ENCODE measurements around the gene CLCN6.
A peak's percentile ranks its signal among the peaks of the same experiment; 100 is the strongest.

The CLCN6 gene

GRCh38 chr1:11856698-11857097 is 50.7 kb downstream of the CLCN6 start:
- DNase-seq: no peak

- DNase-seq: no peak
Measured at GRCh38 chr1:11857164-11857851, 51.3 kb downstream of the CLCN6 start.

- DNase-seq: no peak
Measured at GRCh38 chr1:11858158-11858557, 52.2 kb downstream of the CLCN6 start.

GRCh38 chr1:11858613-11858967 is 52.6 kb downstream of the CLCN6 start, which contains the start of gene NPPB:
Gene NPPB (minus strand): TSS chr1:11858945. CDS start chr1:11858833, 112 bp downstream.
- no peak for DNase-seq

GRCh38 chr1:11858968-11859871 is 53.2 kb downstream of the CLCN6 start:
- DNase-seq: peak; percentile 24

- no peak for DNase-seq
Measured at GRCh38 chr1:11860083-11860482, 54.1 kb downstream of the CLCN6 start.

GRCh38 chr1:11860587-11860986 is 54.6 kb downstream of the CLCN6 start:
- no peak for DNase-seq

GRCh38 chr1:11862890-11863289 is 56.9 kb downstream of the CLCN6 start:
- no peak for DNase-seq

GRCh38 chr1:11868331-11868980 is 62.5 kb downstream of the CLCN6 start:
- no peak for DNase-seq

- no peak for DNase-seq
Measured at GRCh38 chr1:11869104-11869503, 63.1 kb downstream of the CLCN6 start.

GRCh38 chr1:11869650-11870207 is 63.7 kb downstream of the CLCN6 start:
- no peak for DNase-seq

GRCh38 chr1:11872545-11872944 is 66.6 kb downstream of the CLCN6 start:
- DNase-seq: no peak

- no peak for DNase-seq
Measured at GRCh38 chr1:11873395-11874257, 67.6 kb downstream of the CLCN6 start.

GRCh38 chr1:11874258-11874562 is 68.2 kb downstream of the CLCN6 start:
- no peak for DNase-seq

- no peak for DNase-seq
Measured at GRCh38 chr1:11874624-11875023, 68.6 kb downstream of the CLCN6 start.

- no peak for DNase-seq
Measured at GRCh38 chr1:11875094-11875493, 69.1 kb downstream of the CLCN6 start.

- DNase-seq: no peak
Measured at GRCh38 chr1:11877074-11877473, 71.1 kb downstream of the CLCN6 start.

GRCh38 chr1:11878081-11878890 is 72.3 kb downstream of the CLCN6 start:
- DNase-seq: no peak

- DNase-seq: no peak
Measured at GRCh38 chr1:11878891-11879190, 72.8 kb downstream of the CLCN6 start.

GRCh38 chr1:11879311-11880180 is 73.6 kb downstream of the CLCN6 start:
- no peak for DNase-seq

GRCh38 chr1:11880181-11880575 is 74.2 kb downstream of the CLCN6 start:
- DNase-seq: no peak

Data from HCEC 1CT (cell line).